Measurements from ENCODE around the gene MRPL10. TPM values are rescaled to one million over a fixed set of nuclear protein-coding genes. Genes with fewer than 3 reads are reported as not detected.
A peak's percentile ranks its signal among the peaks of the same experiment; 100 is the strongest.

MRPL10 gene
- total RNA-seq, 6 experiments from 2014 or later = 39.4 to 48.0 (median 43.7) TPM

- TF ChIP-seq CTCF (IDR thresholded peaks at IDR 0.05) = no peak
- peaks cover 7% of the 10 kb centered on the region; the same call in 1 of the 2 replicates for H3K36me3 Mint-ChIP-seq (ENCODE audit: low read depth)
These were observed 5.3 kb upstream of the MRPL10 start for GRCh38 chr17:47836601-47837000.

GRCh38 chr17:47834756-47835155 lies 3.4 kb upstream of the MRPL10 start:
- DNase-seq = no peak
- no peak for TF ChIP-seq CTCF (IDR thresholded peaks at IDR 0.05)
- no peaks in the 10 kb centered on the region for H3K9me3 Mint-ChIP-seq
- H3K27me3 Mint-ChIP-seq (ENCODE audit: insufficient read depth) = no peaks in the 10 kb centered on the region; the same call in 1 of the 2 replicates
- no peak overlapping the region for H3K27ac Mint-ChIP-seq
- no peak overlapping the region for H3K4me3 Mint-ChIP-seq
- H3K4me1 Mint-ChIP-seq (ENCODE audit: low read depth) = peaks cover 39% of the 10 kb centered on the region
- H3K36me3 Mint-ChIP-seq (ENCODE audit: low read depth) = peaks cover 7% of the 10 kb centered on the region; the same call in 1 of the 2 replicates

More at GRCh38 chr17:47836601-47837000, 5.3 kb upstream of the MRPL10 start:
- Mint-ChIP-seq H3K9me3 (no peaks in the 10 kb centered on the region), H3K4me3 (no peak overlapping the region), H3K4me1 (ENCODE audit: low read depth) (peaks cover 42% of the 10 kb centered on the region), H3K27me3 (ENCODE audit: insufficient read depth) (no peaks in the 10 kb centered on the region), H3K27ac (no peak overlapping the region)
- DNase-seq = no peak

GRCh38 chr17:47831934-47832327 lies 590 bp upstream of the MRPL10 start:
- TF ChIP-seq CTCF (IDR thresholded peaks at IDR 0.05) = no peak
- H3K4me3 Mint-ChIP-seq = peak overlapping the region; percentile 93
- peak overlapping the region; percentile 85 for H3K27ac Mint-ChIP-seq
- DNase-seq = no peak
- peaks cover 7% of the 10 kb centered on the region; the same call in 1 of the 2 replicates for H3K36me3 Mint-ChIP-seq (ENCODE audit: low read depth)
- no peaks in the 10 kb centered on the region; the same call in 1 of the 2 replicates for H3K27me3 Mint-ChIP-seq (ENCODE audit: insufficient read depth)
- no peaks in the 10 kb centered on the region for H3K9me3 Mint-ChIP-seq
- peaks cover 26% of the 10 kb centered on the region for H3K4me1 Mint-ChIP-seq (ENCODE audit: low read depth)

- DNase-seq = no peak
- H3K36me3 Mint-ChIP-seq (ENCODE audit: low read depth) = peaks cover 10% of the 10 kb centered on the region
- H3K4me1 Mint-ChIP-seq (ENCODE audit: low read depth) = peaks cover 26% of the 10 kb centered on the region
- H3K4me3 Mint-ChIP-seq = peak overlapping the region; percentile 93
- no peak for TF ChIP-seq CTCF (IDR thresholded peaks at IDR 0.05)
- peak overlapping the region; percentile 85 for H3K27ac Mint-ChIP-seq
- no peaks in the 10 kb centered on the region for H3K9me3 Mint-ChIP-seq
- H3K27me3 Mint-ChIP-seq (ENCODE audit: insufficient read depth) = no peaks in the 10 kb centered on the region; the same call in 1 of the 2 replicates
These were observed 842 bp downstream of the MRPL10 start for GRCh38 chr17:47830396-47831002.

GRCh38 chr17:47829870-47830269 lies 1.5 kb downstream of the MRPL10 start:
- Mint-ChIP-seq H3K4me1 (ENCODE audit: low read depth) (peaks cover 26% of the 10 kb centered on the region), H3K27me3 (ENCODE audit: insufficient read depth) (peaks cover 2% of the 10 kb centered on the region), H3K9me3 (no peaks in the 10 kb centered on the region), H3K4me3 (peak overlapping the region; percentile 93), H3K27ac (no peak overlapping the region), H3K36me3 (ENCODE audit: low read depth) (peaks cover 12% of the 10 kb centered on the region)
- TF ChIP-seq CTCF (IDR thresholded peaks at IDR 0.05) = no peak
- DNase-seq = no peak
